GM18526 (cell line): ENCODE results near the gene FLCN.

Experiments used
- POLR2A ChIP-seq: IDR thresholded peaks from 3 replicates; pipeline ENCODE4 v1.6.1; 2011; ENCODE audit not compliant: insufficient read length; ENCODE audit errors: extremely low read depth

The FLCN gene

DNA sequence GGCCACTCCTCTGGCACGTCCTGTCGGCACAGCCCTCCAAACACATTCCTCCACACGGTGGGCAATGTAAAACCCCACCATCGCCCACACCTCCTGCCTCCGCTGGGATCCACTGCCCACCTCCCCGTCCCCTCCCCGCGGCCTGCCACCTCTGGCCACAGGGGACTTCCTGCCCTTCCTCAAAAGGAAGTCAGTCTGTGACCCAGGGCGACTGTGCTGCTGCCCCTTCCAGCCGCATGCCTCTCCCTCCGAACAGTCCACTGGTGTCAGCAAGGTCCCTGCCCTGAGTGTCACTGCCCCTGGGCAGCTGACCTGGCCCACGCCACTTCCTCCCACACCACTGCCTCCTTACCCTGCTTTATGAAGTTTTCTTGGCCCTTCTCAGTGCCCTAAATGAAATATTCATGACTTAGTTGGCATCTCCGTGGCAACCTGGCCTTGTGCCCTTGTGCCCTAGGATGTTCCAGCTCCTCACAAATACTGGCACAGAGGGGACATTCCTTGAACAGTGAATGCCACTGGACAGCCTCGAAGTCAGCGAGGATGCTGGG lies 32.9 kb downstream of the FLCN start:
- TF ChIP-seq POLR2A: no peak

GRCh38 chr17:17203173-17203730 lies 33.7 kb downstream of the FLCN start:
- no peak for TF ChIP-seq POLR2A

DNA sequence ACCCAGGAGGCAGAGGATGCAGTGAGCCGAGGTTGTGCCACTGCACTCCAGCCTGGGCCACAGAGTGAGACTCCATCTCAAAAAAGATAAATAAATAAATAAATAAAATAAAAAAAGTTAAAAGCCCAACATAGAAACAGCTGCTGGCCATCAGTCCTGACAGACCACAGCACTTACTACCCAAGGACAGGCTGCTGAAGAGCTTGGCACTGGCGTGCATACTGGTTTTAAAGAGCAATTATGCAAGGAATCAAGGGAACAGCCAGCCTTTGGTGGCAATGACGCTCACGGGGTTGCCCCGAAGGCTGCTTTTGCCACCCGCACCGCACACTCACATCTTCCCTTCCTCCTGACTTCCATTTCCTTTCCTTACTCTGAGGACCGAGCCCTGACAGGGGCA lies 35.1 kb downstream of the FLCN start:
- no peak for TF ChIP-seq POLR2A

DNA sequence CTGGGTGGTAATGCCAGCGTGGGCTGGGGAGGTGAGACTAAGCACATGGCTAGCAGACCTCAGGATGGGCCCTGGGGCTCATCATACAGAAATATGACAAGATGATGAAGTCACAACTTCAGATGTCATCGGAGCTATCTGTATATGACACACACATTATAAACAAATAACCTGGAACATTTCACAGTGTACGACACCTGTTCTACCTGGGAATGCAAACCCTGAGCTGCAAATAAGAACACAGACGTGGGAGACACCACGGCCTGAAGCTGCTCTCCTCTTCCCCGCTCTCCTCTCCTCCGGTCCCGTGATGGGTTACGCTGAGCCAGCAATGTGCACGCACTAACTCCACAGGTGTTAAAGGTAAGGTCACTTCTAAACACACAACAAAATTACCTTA lies 35.7 kb downstream of the FLCN start:
- TF ChIP-seq POLR2A: no peak

DNA sequence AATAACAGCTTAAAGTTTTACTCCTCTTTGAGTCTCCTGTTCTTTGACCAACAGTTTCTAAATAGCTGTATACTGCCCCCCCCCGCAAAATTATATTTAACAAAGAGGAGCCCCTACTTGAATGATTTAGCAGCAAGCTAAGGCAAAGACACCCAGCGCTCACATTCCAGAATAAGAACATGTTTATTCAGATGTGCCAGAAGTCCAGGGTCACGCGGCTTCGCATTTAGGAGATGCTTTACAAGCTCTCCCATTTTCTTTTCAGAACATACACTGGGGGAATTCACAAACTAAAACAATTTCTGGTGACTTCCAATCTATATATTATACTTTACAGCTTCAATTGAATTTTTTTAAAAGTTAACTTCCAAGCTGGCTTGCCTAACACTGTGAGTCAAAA lies 36.1 kb downstream of the FLCN start:
- TF ChIP-seq POLR2A: no peak

DNA sequence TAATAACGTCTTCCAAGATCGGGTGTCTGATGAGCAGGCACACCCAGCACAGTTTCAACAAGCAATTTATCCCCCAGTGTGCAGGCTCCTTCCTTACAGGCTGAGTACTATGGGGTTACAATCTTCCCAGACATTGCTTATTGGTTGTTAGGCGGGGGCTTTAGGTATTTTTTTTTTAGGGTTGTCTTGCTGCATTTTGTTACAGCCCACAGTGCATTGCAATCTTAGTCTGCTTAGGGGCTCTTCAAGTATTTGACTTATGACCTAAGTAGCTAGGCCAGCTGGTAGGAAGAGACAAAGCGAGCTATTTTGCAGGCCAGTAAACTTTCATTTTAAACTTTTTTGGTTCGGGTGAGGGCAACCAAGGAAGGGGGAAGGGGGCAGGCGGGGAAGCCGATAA lies 36.7 kb downstream of the FLCN start:
- no peak for TF ChIP-seq POLR2A

GRCh38 chr17:17198281-17198680 lies 38.7 kb downstream of the FLCN start:
- no peak for TF ChIP-seq POLR2A

DNA sequence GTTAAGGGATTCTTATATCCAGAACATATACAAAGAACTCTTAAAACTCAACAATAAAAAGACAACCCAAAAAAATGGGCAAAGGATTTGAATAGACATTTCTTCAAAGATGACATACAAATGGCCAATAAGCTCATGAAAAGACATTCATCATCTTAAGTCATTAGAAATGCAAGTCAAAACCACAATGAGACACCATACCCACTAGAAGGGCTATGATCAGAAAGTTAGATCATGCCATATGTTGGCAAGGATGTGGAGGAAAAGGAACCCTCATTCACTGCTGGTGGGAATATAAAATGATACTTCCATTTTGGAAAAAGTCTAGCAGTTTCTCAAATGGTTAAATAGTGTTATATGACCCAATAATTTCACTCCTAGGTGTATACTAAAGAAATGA lies 40.2 kb downstream of the FLCN start:
- TF ChIP-seq POLR2A: no peak

- TF ChIP-seq POLR2A: no peak
These were observed 45.0 kb downstream of the FLCN start for GRCh38 chr17:17191961-17192381.

DNA sequence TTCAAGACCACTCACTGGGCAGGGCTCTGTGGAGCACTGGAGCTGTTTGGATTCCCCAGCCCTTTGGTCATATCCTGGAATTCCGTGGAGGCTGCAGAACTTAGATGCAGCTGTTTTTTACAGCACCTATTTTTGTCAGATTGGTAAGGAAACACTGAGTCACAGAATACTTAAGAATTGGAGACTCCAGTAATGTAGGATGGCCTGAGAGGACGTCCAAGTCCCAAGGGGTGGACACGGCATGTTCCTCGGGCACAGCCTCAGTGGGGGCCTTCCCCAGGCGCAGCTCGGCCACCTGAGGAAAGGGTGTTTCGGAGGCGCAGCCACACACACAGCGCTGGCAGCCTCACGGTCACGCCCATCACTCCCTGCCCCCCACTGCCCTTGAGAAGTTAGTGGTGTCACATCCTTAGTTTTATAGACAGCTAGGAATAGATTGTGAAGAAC lies 45.6 kb downstream of the FLCN start:
- TF ChIP-seq POLR2A: no peak

DNA sequence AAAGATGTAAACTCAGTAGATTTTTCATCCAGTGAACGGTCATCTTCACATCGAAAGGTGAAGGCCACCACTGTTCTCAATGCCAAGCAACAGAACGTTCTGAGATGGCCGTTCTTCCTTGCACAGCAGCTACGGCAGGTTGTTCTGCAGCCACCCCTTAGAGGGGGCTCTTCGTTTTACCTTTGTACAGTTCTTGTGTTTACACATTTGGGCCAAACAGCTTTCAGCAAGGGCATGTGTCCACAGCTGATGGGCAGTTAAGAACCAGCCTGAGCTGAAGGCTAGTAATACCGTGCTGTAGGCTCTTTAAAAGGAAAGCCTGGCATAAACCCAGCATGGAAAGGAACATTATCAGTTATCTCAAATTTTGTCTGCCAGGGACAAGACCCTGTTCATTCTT lies 46.8 kb downstream of the FLCN start:
- TF ChIP-seq POLR2A: no peak

- no peak for TF ChIP-seq POLR2A
These were observed 47.4 kb downstream of the FLCN start for GRCh38 chr17:17189559-17189958.

DNA sequence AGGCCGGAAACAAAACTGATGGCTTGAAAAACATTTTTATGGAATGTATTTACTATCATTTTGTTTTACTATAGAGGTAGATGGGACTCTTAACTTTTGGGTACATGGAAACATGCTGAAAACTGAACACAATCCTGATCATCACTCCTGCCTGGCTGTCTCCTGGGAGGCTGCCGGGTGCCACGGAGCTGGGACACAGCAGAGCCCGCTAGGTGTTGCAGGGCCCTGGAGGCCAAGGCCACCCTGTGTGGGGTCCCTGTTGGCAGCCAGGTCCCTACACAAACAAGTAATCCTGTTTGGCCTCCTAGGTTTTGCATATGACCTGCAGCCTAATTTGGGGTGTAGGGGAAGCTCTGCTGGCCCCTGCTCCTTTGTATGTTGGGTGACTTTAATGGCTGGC lies 48.4 kb downstream of the FLCN start:
- no peak for TF ChIP-seq POLR2A

- TF ChIP-seq POLR2A: no peak
These were observed 50.1 kb downstream of the FLCN start for GRCh38 chr17:17186551-17187505.

- TF ChIP-seq POLR2A: no peak
These were observed 50.9 kb downstream of the FLCN start for GRCh38 chr17:17186051-17186450.

DNA sequence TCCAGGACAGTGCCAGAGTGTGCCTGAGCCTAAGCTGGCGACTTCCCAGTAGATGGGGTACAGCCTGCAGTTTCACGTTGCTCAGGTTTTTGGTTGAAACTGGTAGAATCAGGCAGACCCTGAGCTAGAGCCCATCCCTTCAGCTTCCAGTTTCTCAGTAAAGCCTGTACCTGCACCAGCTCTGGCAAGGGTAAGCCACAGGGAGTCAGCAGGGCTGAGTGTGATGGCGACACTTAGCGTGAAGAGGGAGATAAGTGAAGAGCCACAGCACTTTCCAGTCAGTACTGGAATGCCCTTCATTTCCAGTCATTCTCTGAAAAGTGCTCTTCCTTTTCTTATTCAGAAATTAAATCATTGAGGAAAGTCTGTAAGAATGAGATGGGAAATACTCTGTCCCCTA lies 53.2 kb downstream of the FLCN start:
- no peak for TF ChIP-seq POLR2A
